ENCODE results near the gene LITAFD. TPM values are rescaled to one million over a fixed set of nuclear protein-coding genes. Genes with fewer than 3 reads are reported as not detected.
"Not testable (repeated sequence)": the region's sequence is repeated elsewhere in the genome, so short reads cannot be mapped to it uniquely, and the experiment has no call there.

LITAFD gene
- total RNA-seq, 4 donors from 2014 or later, result not detected

DNA sequence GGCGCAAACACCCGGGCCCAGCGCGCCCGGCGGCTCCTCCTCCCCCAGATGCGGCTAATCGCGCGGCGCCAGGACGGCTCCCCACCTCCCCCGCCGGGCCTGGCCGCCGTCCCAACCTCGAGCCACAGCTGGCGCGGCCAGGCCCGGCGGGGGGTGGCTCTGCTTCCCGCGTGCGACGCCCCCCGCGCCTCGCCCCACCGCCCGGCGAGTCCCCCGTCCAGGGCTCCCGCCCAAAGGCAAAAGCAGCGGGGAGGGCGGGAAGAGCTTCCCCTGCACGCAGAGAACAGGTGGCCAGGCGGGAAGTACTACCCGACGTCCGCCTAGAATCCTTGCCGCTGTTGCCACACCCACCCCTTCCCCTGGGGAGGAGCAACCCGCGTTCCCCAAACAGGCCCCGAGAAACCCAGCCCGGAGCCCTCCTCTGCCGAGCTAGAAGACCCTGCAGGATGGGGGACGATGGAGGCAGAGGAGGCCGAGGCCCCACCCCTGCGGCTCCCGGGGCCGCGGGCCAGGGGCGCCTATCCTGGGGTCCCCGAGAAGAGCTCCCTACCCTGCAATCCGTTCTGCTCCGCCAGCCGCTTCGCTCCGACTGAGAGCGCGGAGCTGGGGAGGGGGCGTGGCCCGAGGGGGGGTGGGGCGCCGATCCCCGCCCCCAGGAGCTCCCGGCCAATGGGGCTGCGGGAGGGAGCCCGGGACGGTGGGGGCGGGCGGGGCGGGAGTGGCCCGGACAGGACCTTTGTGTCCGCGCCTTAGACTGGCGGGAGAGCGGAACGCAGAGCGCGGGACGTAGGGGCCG is 13.5 kb upstream of the LITAFD start, which contains the start of gene CARHSP1:
CARHSP1 (minus strand) TSS at position 591 of the 796 bp plus-strand sequence. CDS start 9,678 bp downstream, outside the sequence.
- 0% methylated on average over 15 of the region's 83 CpGs for WGBS
- Histone ChIP-seq H3K27me3 (peaks cover 0 to 13% (median 3%) of the 10 kb centered on the region in 4 donors), H3K4me3 (peak within 1 kb of the TSS; percentile 66 to 77 (median 72)), H3K27ac (replicated peaks in 1 of 4) (peak within 1 kb of the TSS; percentile 74 to 87 (median 84)), H3K36me3 (no peaks in the 10 kb centered on the region), H3K4me1 (peaks cover 38 to 63% (median 57%) of the 10 kb centered on the region in 4 donors), H3K9me3 (no peaks in the 10 kb centered on the region)
- TF ChIP-seq POLR2AphosphoS5 (IDR thresholded peaks at IDR 0.05), result peak; percentile 41 to 83
- no peak for TF ChIP-seq EP300 (IDR thresholded peaks at IDR 0.05)
- intact Hi-C loops (cut with DNase I), result loop anchor here (5.0 kb wide), 1 partner anchor 71 kb away; the partner anchor contains the start of genes PMM2 and TMEM186
- peak; percentile 96 for DNase-seq (ENCODE audit: extremely low spot score)

- no peaks in the 10 kb centered on the region for H3K9me3 ChIP-seq
- 29% methylated on average over 27 of the region's 37 CpGs for WGBS
- peak overlapping the region; percentile 74 to 87 (median 84) for H3K27ac ChIP-seq (replicated peaks in 1 of 4)
- no peak for DNase-seq (ENCODE audit: extremely low spot score)
- peaks cover 0 to 13% (median 3%) of the 10 kb centered on the region in 4 donors for H3K27me3 ChIP-seq
- peak overlapping the region; percentile 66 to 77 (median 72) for H3K4me3 ChIP-seq
- peaks cover 30 to 55% (median 49%) of the 10 kb centered on the region in 4 donors for H3K4me1 ChIP-seq
- TF ChIP-seq POLR2A (IDR thresholded peaks at IDR 0.05; ENCODE audit: low read depth) (no peak), EP300 (IDR thresholded peaks at IDR 0.05) (no peak), CTCF (IDR thresholded peaks at IDR 0.05) (no peak), POLR2AphosphoS5 (IDR thresholded peaks at IDR 0.05) (no peak)
- intact Hi-C loops (cut with DNase I), result loop anchor here (5.0 kb wide), 1 partner anchor 72 kb away; the partner anchor contains the start of genes PMM2 and TMEM186
- H3K36me3 ChIP-seq, result no peaks in the 10 kb centered on the region
Measured at GRCh38 chr16:8869212-8869987, 12.8 kb upstream of the LITAFD start.

- not testable (repeated sequence) for H3K9me3 ChIP-seq; DNase-seq (ENCODE audit: extremely low spot score); H3K4me3 ChIP-seq; H3K36me3 ChIP-seq
- intact Hi-C loops (cut with DNase I), result loop anchor here (5.0 kb wide), 1 partner anchor 73 kb away; the partner anchor contains the start of genes PMM2 and TMEM186
- H3K27ac ChIP-seq (replicated peaks in 1 of 4), result peak overlapping the region in 1 of 4 donors; percentile 86
- H3K4me1 ChIP-seq, result peaks cover 25 to 50% (median 44%) of the 10 kb centered on the region in 4 donors
- WGBS, result 98% methylated on average over 8 of the region's 10 CpGs
- H3K27me3 ChIP-seq, result peaks cover 0 to 13% (median 3%) of the 10 kb centered on the region in 4 donors
Measured at GRCh38 chr16:8869988-8870241, 12.2 kb upstream of the LITAFD start.

DNA sequence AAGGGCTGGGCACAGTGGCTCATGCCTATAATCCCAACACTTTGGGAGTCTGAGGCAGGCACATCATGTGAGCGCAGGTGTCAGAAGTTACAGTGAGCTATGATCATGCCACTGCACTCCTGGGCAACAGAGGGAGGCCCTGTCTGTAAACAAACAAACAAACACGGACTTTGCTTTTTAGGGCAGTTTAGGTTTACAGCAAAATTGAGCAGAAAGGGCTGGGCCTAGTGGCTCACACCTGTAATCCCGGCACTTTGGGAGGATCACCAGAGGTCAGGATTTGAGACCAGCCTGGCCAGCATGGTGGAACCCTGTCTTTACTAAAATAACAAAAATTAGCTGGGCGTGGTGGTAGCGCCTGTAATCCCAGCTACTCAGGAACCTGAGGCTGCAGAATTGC is 10.1 kb upstream of the LITAFD start:
- Histone ChIP-seq H3K4me1 (peaks cover 3 to 28% (median 23%) of the 10 kb centered on the region in 4 donors), H3K36me3 (no peaks in the 10 kb centered on the region), H3K27me3 (peaks cover 0 to 5% (median 0%) of the 10 kb centered on the region in 4 donors), H3K4me3 (no peak overlapping the region), H3K27ac (replicated peaks in 1 of 4) (no peak overlapping the region), H3K9me3 (no peaks in the 10 kb centered on the region)
- TF ChIP-seq POLR2AphosphoS5 (IDR thresholded peaks at IDR 0.05) (no peak), CTCF (IDR thresholded peaks at IDR 0.05) (no peak), POLR2A (IDR thresholded peaks at IDR 0.05; ENCODE audit: low read depth) (no peak), EP300 (IDR thresholded peaks at IDR 0.05) (no peak)
- intact Hi-C loops (cut with DNase I), result no loop called here
- DNase-seq (ENCODE audit: extremely low spot score), result no peak
- 90% methylated on average over 5 of the region's 5 CpGs for WGBS

DNA sequence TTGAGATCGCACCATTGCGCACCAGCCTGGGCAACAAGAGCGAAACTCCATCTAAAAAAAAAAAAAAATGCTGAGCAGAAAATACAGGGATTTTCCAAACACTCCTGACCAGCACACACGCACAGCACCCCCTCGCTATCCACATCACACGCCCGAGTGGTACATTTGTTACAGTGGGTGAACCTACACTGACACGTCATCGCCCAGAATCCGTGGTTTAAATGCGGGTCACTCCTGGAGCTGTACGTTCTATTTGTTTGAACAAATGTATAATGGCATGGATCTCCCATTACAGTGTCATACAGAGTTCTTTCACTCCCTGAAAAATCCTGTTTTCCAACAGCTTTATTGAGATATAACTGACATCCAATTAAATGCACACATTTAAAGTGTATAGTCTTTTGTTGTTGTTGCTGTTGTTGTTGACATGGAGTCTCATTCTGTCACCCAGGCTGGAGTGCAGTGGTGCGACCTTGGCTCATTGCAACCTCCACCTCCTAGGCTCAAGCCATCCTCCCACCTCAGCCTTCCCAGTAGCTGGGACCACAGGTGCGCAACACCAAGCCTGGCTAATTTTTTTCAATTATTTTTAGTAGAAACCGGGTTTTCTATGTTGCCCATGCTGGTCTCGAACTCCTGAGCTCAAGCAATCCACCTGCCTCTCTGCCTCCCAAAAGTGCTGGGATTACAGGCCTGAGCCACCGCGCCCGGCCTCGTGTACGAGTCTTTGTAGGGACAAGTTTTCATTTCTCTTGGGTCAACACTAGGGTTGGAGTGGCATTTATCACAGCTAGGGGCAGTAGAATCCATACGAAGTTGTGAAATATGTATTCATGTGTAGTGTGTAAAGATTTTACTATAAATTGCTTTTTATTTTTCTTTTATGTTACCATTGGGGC is 8.9 kb upstream of the LITAFD start:
- no peak overlapping the region for H3K4me3 ChIP-seq
- H3K9me3 ChIP-seq, result no peaks in the 10 kb centered on the region
- no peak for TF ChIP-seq POLR2AphosphoS5 (IDR thresholded peaks at IDR 0.05)
- 87% methylated on average over 22 of the region's 22 CpGs for WGBS
- H3K4me1 ChIP-seq, result peaks cover 0 to 17% (median 11%) of the 10 kb centered on the region in 4 donors
- peaks cover 0 to 9% (median 0%) of the 10 kb centered on the region in 4 donors for H3K27me3 ChIP-seq
- H3K27ac ChIP-seq (replicated peaks in 1 of 4), result no peak overlapping the region
- intact Hi-C loops (cut with DNase I), result no loop called here
- no peaks in the 10 kb centered on the region for H3K36me3 ChIP-seq
- no peak for DNase-seq (ENCODE audit: extremely low spot score)

DNA sequence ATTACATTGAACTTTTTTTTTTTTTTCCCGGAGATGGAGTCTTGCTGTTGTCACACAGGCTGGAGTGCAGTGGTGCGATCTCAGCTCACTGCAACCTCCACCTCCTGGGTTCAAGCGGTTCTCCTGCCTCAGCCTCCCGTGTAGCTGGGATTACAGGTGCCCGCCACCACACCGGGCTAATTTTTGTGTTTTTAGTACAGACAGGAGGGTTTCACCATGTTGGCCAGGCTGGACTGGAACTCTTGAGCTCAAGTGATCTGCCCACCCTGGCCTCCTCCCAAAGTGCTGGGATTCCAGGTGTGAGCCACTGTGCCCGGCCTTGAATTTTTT is 8.3 kb upstream of the LITAFD start:
- 94% methylated on average over 7 of the region's 7 CpGs for WGBS
- H3K4me3 ChIP-seq; DNase-seq (ENCODE audit: extremely low spot score); H3K36me3 ChIP-seq; H3K27me3 ChIP-seq; H3K27ac ChIP-seq (replicated peaks in 1 of 4); H3K9me3 ChIP-seq; intact Hi-C loops (cut with DNase I): not testable (repeated sequence)
- H3K4me1 ChIP-seq, result peaks cover 0 to 17% (median 9%) of the 10 kb centered on the region in 4 donors

All from esophagus muscularis mucosa (tissue), 4 donors.